Urothelium cell line (cell line): ENCODE measurements around the gene PRCP.

Source experiments
- DNase-seq: peaks from one replicate; pipeline ENCODE4 v3.0.0; 2011; ENCODE audit warnings: low spot score, mixed read lengths
- FAIRE-seq: peaks from 2 replicates; lab custom pipeline; 2011; peaks lifted over from hg19 to GRCh38; lab: Jason Lieb, UNC

The PRCP gene

GRCh38 chr11:82832983-82833382 is 67.2 kb downstream of the PRCP start:
- FAIRE-seq (no peak), DNase-seq (no peak)

DNA sequence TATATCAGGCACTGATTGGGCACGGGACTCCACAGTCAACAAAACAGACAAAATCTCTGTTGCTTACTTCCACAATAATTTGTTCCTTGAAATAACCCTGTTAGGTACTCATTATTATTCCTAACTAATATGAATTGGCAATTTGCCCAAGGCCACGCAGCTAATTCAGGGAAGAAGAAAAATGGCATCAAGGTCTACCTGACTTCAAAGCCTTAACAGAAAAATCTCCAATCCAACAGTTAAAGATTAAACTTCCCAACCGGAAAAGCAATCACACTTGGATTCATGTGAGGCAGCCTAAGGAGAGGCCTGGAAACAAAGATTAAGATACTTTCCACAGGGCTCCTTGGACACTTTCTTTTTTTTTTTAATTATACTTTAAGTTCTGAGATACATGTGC is 68.9 kb downstream of the PRCP start:
- no peak for DNase-seq
- no peak for FAIRE-seq

DNA sequence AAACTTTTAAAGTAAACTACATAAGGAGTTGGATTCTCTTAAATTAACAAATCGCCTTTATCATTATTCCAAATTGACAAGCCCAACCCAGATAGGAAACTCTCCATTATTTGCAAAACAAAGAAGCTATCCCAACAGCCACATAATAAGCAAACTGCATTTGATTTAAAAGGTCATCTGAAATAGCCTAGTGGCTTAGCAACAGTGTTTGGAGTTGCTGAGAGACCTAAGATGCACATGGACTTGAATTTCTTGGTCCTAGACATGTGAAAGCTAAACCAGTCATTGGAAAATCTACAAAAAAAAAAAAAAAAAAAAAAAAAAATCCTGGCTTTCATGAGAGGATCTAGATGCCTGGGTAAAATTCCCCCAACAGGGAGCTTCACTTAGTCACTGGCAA is 69.5 kb downstream of the PRCP start:
- DNase-seq: no peak
- no peak for FAIRE-seq

DNA sequence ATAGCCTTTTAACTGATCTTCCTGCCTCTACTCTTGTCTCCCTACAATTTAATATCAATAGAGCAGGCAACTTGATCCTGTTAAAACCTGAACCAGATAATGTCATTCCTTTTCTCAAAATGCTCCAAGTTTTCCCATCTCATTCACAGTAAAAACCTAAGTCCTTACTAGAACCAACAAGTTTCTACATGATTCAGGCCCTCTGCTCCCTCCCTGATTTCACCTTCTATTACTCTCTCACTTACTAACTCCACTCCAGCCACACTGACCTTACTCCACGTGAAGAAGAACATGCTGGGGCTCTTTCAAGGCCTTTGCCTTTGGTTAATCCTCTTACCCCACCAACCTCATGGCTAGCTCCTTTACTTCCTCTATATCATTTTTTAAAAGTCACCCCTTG is 71.1 kb downstream of the PRCP start:
- no peak for DNase-seq
- no peak for FAIRE-seq

DNA sequence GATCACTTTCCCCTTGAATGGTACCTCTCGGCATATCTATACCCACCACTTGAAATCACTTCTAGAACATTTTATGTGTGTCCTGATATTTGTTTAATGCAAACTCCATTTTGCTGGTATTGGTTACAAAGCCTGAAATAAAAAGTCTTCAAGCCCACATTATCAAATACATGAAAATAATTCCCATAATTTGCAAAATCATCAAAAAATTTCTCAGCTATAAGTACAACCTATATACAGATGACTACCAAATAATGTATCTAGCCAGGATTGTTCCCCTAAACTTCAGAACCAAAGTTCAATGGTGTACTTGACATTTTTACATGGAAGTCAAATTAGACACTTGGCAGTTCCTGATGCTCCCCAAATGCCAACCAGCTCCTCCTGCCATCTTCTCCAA is 71.8 kb downstream of the PRCP start:
- FAIRE-seq: no peak
- no peak for DNase-seq

DNA sequence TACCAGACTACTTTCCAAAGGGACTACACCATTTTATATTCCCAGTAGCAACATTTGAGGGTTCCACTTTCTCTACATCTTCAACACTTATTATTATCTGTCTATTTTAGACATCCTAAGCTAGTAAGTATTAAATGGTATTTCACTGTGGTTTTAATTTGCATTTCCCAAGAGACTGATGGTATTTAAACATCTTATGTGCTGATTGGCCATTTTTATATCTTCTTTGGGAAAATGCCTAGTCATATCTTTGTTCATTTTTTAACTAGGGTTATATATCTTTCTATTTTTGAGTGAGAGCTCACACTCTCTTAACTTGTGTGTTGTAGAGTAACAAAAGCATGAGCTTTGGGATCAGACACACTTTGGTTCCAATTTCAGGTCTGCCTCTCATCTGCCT is 73.7 kb downstream of the PRCP start:
- FAIRE-seq: no peak
- no peak for DNase-seq

DNA sequence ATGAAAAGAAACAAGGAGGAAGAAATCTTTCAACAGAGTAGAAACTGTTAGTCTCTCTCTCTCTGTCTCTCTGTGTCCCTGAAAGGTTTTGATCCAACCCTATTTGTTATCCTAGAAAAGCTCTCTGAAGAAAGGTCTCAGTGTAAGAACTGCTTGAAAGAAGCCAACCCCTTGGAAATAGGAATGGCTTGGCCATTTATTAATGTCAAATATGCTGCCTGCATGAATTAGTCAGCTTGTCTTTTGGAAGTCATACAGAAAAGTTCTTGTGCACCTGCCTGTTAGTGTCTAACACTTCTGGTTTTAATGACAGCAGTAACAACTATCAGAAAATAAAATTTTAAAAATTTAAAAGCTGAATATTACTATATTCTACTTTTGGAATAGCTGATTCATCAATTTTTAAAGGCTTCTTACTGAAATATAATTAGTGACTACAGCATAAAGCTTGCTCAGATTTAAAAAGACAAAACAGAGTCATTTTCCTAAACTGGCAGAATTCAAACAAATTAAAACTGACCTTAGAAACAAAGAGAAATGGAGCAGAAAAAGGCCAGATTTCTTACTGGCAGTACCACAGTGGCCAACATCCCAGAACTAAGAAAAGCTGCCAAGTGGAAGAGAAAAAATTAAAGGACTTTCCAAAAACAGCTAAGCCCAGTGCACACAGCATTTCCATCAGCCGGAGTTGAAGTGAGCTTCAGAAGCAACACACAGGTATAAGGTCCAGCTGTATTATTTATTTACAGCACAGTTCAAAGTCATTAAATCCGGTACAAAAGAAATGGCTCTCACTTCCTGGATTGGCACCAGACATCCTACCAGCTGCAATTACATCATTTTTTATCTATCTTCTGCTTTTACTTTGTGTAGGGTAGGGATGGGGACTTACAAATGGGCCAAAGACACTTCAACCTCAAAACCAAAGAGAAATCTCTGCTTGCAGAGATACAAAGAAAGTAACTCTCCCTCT is 76.3 kb downstream of the PRCP start:
- DNase-seq (no peak), FAIRE-seq (no peak)

DNA sequence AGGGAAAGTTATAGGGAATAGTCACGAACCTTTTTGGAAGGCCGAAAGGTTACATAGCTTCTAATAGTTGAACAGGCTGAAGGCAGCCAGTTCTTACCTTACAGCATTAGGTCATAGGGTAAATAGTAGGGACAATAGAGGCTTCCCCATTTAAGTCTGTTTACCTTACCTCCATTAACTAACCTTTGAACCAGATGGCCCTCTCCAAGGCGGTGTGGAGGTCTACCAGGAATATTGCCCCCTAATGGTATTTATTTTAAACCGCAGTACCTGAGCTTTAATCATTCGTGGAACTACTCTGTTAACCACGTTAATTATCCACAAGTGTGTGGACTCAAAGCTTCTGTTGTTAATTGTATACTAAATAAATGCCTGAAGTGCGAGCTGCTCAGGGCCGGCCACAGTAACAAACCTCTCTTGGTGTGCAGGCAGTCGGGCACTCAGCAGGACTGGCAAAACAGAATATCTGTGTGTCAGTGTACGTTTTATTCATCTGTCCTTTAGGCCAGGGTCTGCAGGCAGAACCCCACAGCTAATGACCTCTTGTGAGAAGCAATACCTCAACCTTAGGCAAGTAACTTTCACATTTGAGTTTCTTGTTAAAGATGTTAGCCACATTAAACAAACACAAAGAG is 81.7 kb downstream of the PRCP start:
- FAIRE-seq: no peak

GRCh38 chr11:82815406-82815805 is 84.8 kb downstream of the PRCP start:
- DNase-seq (no peak), FAIRE-seq (no peak)

More for the DNA sequence above, 81.7 kb downstream of the PRCP start:
- no peak for DNase-seq

DNA sequence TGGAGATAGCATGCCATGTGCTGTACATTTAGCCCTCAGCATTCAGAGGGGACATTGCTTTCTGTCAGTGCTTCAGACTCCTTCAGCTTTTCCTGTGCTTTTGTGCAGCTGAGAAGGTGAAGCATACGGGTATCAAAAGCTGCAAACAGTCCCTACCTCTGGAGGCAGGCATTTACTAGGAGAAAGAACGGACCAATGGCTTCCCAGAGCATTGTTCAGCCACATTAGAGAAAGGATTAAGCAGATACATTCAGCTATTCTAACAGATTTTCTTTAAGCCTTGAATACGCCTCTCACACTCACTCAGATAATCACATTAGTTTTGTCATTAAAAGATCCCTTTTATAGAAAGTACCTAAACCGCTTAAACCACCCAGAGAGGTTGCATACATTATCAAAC is 85.9 kb downstream of the PRCP start:
- no peak for DNase-seq

GRCh38 chr11:82811369-82811768 is 88.9 kb downstream of the PRCP start:
- FAIRE-seq (no peak), DNase-seq (no peak)

More for the DNA sequence above, 85.9 kb downstream of the PRCP start:
- no peak for FAIRE-seq

GRCh38 chr11:82810738-82811137 is 89.5 kb downstream of the PRCP start:
- FAIRE-seq (no peak), DNase-seq (no peak)

- no peak for FAIRE-seq
- DNase-seq: no peak
These were observed 89.9 kb downstream of the PRCP start for GRCh38 chr11:82810326-82810725.

- FAIRE-seq: no peak
- DNase-seq: no peak
These were observed 92.6 kb downstream of the PRCP start for GRCh38 chr11:82807646-82808045.

GRCh38 chr11:82802710-82803109 is 97.5 kb downstream of the PRCP start:
- DNase-seq: no peak
- FAIRE-seq: no peak

- peak; percentile 17 for FAIRE-seq
- DNase-seq: no peak
These were observed 103.0 kb downstream of the PRCP start for GRCh38 chr11:82796998-82797961.

DNA sequence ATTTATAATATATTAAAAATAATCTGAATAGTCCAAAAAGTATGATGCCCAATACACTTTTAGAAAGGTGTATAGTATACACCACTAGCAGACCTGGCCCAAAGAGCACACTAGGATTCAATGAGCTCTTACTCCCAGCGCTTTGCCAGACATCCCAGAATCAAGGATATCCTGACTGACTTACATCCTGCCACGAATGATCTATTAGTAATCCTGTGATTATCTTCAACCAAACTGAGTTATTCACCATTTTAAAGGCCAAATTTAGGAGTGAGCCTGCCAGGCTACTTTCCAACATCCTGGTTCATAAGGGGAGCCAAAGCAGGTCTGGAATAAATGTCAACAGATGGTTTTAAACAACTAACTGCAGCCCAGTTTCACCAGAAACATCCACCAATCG is 105.7 kb downstream of the PRCP start:
- no peak for FAIRE-seq
- no peak for DNase-seq

- no peak for DNase-seq
- FAIRE-seq: no peak
These were observed 107.2 kb downstream of the PRCP start for GRCh38 chr11:82792822-82793569.

DNA sequence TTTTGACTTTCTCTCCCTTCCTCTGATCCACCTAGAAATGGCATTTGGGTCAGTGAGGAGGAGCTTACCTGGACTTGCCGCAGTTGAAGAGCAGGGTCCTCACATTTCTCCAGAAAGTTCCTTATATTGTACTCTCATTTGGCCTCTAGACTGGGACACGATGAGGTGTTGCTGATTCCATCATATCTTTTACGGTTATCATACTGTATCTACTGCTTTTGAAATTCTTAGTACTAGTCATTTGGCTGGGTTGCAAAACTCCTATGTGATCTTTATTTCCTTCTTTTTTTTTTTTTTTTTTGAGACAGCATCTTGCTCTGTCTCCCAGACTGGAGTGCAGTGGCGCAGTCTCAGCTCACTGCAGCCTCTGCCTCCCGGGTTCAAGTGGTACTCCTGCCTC is 107.9 kb downstream of the PRCP start:
- FAIRE-seq: no peak
- no peak for DNase-seq

GRCh38 chr11:82791779-82792178 is 108.5 kb downstream of the PRCP start:
- FAIRE-seq: no peak
- no peak for DNase-seq
